HG02973 (cell line): ENCODE measurements around the gene ABCC10.
A peak's percentile ranks its signal among the peaks of the same experiment; 100 is the strongest.
"Not testable (repeated sequence)": the region's sequence is repeated elsewhere in the genome, so short reads cannot be mapped to it uniquely, and the experiment has no call there.

Experiments used
- ATAC-seq: cut with Tn5 transposase; IDR thresholded peaks from one replicate; pipeline ENCODE4 v1.9.1; 2021; ENCODE audit warnings: moderate library complexity; ENCODE audit not compliant: unreplicated experiment

ABCC10 gene, protein sequence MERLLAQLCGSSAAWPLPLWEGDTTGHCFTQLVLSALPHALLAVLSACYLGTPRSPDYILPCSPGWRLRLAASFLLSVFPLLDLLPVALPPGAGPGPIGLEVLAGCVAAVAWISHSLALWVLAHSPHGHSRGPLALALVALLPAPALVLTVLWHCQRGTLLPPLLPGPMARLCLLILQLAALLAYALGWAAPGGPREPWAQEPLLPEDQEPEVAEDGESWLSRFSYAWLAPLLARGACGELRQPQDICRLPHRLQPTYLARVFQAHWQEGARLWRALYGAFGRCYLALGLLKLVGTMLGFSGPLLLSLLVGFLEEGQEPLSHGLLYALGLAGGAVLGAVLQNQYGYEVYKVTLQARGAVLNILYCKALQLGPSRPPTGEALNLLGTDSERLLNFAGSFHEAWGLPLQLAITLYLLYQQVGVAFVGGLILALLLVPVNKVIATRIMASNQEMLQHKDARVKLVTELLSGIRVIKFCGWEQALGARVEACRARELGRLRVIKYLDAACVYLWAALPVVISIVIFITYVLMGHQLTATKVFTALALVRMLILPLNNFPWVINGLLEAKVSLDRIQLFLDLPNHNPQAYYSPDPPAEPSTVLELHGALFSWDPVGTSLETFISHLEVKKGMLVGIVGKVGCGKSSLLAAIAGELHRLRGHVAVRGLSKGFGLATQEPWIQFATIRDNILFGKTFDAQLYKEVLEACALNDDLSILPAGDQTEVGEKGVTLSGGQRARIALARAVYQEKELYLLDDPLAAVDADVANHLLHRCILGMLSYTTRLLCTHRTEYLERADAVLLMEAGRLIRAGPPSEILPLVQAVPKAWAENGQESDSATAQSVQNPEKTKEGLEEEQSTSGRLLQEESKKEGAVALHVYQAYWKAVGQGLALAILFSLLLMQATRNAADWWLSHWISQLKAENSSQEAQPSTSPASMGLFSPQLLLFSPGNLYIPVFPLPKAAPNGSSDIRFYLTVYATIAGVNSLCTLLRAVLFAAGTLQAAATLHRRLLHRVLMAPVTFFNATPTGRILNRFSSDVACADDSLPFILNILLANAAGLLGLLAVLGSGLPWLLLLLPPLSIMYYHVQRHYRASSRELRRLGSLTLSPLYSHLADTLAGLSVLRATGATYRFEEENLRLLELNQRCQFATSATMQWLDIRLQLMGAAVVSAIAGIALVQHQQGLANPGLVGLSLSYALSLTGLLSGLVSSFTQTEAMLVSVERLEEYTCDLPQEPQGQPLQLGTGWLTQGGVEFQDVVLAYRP (N-terminal part only)

DNA sequence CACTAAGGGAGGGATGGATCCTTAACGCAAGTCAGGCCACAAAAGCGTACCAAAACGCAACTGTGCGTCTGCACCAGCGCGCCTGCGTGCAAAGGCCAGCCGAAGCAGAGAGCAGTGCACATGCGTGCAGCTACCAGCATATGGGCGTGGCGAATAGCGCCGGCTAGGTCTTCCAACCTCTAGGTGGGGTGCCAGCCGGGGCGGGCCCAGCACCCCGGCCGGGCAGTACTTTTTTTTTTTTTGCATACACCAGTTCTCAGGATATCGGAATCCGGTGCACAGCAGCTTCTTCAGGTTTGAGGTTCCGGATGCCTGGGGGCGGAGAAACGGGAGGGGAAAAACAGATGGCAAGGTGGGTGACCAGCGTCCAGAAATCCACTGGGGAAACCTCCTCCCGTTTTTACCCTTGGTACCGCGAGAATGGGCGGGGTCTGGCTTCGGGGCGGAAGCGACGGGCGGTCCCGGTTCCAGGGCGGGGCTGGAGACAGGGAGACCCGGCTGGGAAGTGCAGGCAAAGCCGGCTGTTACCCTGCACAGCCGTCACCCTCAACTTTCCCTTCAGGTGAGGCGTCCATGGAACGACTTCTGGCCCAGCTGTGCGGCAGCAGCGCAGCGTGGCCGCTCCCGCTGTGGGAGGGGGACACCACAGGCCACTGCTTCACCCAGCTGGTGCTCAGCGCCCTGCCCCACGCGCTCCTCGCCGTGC, at the start of gene ABCC10:
Gene ABCC10, plus strand, starts transcription at position 136 of the 706 bp plus-strand sequence. Its CDS starts 438 bp downstream, at position 574.
- ATAC-seq: peak; percentile 89

DNA sequence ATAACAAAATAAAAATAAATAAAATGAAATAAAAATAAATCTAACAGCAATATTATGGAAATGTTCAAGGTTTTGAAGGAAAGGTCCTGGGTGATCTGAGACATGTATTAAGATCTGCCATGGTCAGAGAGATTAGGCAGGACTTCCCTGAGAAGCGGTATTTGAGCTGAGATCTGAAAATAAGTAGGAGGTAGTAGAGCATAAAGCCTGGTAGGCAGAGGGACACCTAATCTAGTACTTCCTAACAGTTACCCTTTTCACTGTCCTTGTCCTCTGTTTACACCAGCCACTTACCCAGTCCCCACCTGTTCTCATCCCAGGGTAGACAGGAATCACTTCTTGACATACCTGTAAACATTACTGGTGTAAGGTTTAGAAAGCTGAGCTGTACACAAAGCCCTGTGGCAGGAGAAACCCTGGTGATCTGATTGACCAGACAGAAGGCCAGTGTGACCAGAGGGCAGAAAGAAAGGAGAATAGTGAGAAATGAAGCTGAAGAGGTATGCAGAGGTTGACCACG, 49.6 kb upstream of the ABCC10 start:
- ATAC-seq: no peak

DNA sequence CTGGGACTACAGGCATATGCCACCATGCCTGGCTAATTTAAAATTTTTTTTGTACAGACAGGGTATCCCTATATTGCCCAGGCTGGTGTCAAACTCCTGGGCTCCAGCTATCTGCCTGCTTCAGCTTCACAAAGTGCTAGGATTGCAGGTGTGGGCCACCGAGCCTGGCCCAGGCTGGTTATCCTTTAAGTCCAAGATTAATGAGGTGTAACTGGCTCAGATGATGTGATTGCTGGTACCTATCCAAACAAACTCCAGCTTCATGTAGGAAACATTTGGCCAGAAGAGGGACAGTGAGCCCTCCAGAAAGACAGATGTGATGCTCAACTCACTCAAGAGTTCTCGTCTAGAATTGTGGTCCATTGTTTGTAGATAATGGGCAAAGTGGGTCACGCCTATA, 48.7 kb upstream of the ABCC10 start:
- ATAC-seq: no peak

DNA sequence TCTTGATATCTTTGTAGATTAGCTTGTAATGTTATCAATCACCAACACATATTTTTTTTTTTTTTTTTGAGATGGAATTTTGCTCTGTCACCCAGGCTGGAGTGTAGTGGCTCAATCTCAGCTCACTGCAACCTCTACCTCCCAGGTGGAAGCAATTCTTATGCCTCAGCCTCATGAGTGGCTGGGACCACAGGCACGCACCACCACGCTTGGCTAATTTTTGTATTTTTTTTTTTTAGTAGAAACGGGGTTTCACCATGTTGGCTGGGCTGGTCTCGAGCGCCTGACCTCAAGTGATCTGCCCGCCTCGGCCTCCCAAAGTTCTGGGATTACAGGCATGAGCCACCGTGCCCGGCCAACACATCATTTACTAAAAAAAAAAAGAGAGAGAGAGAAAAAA, 46.5 kb upstream of the ABCC10 start:
- not testable (repeated sequence) for ATAC-seq

DNA sequence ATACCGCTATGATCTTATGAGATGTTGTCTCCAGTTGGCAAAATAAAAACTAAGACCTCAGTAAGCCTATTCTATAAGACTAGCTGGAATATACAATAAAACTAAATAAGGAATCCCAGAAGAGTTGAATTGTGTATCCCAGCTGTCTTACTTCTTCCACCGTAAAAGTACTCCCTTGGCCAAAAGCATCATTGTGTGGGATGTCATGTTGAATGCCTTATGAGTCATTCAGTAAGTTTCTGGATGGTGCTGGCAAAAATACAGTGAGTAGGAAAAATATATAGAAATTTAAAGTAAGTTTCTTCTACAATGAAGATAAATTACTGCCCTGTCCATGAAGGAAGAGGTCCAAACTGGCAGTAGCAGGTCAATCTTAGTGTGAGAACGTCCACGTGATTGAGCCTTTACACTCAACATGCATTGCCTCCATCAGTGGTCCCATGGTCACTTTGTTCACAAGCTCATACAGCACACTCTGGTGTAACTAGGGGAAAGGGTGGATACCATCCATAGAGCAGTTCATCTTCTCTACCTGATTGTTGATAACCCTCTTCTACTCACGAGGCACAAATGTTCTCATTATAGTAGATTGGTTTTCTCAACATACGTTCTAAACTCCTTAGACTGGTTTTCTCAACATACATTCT, 44.2 kb upstream of the ABCC10 start:
- no peak for ATAC-seq

DNA sequence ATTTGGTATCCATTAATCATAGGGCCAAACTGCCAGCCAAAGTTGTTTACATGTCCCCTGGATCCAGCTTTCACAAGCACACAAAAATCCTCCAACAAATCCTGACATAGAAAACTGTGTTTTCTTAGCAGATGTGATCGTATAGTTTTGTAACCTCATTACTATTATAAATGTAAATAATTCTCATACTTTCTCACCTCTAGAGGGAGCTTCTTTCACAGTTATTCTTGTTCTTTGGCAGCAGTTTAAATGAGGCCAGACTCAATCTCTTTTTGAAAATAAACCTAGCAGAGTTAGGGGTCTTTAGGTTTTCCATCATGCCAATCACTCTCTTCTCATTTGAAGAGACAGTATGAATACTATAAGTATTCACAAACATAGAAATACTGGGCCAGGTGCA, 40.8 kb upstream of the ABCC10 start:
- ATAC-seq: no peak

DNA sequence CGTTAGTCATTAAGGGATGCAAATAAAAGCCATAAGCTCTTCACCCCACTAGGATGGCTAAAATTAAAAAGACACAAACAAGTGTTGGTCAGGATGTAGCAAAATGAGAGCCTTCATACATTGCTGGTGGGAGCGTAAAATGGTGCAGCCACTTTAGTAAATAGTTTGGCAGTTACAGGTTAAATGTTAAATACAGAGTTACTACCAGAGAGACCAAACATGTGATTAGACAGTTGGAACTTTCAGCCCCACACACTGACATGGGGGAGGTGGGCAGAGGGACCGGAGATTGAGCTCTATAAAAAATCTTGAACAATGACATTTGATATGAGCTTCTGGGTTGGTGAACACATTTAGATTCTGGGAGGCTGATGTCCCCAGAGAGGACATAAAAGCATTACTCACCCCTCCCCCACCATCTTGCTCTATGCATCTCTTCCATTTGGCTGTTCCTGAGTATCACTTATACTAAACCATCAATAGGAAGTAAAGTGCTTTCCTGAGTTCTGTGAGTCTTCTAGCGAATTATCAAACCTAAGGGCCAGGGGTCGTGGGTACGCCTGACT, 37.5 kb upstream of the ABCC10 start:
- no peak for ATAC-seq

DNA sequence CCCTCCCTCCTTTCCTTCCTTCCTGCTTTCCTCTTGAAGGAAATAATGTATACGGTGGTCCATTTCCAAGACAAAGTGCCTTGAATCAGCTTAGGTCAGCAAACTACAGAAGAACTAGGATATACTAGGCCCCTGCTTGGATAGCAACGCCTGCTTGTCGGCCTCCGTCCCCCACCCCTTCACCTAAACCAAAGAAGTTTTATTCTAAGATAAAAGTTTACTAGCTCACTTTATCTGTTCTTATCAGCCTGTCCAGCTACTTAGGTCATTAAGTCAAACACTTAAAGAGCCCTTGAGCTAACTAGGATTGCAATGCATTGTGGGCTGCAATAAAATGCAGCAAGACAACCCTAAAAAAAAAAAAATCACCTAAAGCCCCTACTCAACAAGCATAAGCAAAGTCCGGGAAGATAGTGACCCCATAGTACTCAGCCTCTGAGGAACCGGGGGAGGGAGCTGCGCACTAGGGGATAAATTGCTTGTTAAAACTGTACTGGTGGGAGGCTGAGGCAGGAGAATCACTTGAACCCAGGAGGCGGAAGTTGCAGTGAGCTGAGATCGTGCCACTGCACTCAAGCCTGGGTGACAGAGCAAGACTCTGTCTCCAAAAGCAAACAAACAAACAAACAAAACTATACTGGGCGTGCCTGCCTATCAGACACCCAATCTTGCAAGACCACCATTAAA, 36.4 kb upstream of the ABCC10 start:
- ATAC-seq: not testable (repeated sequence)

DNA sequence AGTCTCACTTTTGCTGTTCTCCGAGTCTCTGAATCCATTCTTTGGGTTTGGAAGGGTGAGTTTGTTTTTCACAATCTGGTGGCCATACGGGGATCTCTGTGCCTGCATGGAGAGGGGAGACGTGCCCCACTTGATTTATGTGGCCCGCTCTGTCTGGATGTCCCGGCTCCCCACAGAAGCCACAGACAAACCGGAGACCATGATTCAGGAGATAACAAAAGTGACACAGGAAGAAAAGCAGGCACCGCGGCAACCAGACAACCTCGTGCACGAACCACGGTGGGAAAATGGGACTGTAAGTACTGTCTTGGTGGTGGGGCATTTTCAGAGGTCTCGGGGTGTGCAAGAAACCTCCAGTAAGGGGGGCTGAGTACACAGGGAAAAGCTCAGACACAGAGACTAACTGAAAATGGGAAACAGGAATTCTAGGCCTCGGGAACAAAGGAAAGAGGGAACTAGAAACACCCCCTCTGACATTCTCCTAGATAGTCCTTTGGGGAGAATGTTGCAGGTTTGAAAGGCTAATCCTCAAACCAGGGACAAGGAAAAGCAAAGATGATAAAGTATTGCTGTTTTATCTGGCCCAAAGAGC, 35.8 kb upstream of the ABCC10 start:
- ATAC-seq: no peak

DNA sequence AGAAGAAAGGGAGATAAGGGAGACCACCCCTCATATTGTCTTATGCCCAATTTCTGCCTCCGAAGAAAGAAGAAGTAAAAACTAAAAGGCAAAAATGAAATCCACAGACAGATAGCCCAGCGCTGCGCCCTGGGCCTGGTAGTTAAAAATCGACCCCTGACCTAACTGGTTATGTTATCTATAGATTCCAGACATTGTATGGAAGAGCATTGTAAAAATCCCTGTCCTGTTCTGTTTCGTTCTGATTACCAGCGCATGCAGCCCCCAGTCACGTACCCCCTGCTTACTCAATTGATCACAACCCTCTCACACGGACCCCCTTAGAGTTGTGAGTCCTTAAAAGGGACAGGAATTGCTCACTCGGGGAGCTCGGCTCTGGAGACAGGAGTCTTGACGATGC, 34.2 kb upstream of the ABCC10 start:
- not testable (repeated sequence) for ATAC-seq

DNA sequence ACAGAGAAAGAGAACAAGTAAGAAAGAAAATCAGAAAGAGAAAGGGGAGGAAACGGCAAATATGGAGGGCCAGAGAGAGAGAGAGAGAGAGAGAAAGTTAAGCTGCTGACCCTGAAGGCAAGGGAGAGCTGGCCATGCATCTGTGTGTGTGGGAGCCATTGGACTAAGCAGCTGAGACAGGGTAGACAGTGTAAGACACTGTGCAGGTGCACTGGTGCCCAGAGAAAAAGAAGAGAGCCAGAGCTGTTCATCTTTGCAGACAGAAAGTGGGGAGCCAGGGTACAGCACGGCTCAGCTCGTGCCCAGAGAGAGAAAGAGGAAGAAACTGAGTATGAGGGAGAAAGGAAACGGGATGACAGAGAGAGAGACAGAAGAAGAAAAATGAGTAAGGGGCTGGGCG, 33.7 kb upstream of the ABCC10 start:
- no peak for ATAC-seq

DNA sequence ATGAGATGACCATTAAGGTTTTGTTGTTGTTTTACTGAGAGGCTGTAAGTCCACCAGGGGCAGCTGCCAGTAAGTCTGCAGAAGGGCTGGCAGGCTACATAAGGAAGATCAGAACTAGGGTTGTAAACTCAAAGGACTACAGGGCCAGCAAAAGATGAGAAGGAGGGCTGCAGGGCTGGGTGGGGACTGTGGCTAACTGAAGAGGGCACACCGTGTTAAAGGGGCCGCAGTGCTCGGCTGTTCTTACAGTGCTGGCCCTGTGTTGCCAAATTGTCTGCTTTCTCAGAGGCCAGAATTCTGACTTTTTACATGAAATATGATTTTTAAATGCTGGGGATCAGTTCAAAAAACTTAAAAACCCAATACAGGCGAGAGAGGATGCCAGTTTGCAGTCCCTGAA, 32.4 kb upstream of the ABCC10 start:
- no peak for ATAC-seq

DNA sequence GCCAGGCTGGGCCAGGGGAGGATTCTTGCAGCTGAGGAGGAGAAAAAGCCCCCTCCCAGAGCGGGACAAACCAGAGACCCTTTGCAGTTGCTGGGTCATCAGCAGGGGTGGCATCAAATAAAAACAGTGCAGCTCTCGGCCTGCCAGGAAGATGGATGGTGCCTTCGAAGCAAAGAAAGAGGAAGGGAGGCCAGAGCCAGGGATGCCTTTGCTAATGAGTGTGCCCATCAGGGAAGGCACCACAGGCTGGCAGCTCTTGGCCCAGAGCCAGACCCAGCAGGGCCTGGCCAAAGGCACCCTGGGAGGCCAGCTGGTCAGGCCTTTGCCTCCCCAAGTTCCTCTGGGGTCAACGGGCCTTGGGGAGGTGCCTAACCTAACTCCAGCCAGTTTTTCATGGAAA, 31.6 kb upstream of the ABCC10 start:
- ATAC-seq: no peak

DNA sequence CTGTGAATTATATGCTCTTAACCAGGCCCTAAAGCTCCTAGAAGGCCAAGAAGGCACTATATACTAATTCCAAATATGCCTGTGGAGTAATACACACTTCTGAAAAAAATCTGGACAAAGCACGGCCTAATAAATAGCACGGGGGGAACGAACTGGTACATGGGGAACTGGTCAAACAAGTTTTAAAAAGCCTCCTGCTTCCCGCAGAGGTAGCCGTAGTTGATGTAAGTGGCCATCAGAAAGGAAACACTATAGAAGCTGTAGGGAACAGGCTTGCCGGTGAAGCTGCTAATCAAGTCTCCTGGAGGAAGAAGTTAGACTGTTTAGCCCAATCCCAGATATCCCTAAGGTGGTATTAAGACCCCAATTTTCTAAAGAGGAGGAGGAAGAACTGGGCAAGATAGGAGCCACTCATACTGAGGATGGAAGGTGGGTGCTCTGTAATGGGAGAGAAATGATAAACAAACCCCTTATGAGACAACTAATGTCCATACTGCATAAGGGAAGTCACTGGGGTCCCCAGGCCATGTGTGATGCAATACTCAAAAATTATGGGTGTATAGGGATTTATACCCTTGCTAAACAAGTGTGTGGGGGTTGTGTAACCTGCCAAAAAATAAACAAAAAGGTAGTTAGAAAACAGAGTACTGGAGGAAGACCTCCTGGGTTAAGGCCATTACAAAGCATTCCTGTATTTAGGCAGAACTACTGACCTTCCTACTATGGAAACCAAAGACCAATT, 30.8 kb upstream of the ABCC10 start:
- ATAC-seq: no peak

DNA sequence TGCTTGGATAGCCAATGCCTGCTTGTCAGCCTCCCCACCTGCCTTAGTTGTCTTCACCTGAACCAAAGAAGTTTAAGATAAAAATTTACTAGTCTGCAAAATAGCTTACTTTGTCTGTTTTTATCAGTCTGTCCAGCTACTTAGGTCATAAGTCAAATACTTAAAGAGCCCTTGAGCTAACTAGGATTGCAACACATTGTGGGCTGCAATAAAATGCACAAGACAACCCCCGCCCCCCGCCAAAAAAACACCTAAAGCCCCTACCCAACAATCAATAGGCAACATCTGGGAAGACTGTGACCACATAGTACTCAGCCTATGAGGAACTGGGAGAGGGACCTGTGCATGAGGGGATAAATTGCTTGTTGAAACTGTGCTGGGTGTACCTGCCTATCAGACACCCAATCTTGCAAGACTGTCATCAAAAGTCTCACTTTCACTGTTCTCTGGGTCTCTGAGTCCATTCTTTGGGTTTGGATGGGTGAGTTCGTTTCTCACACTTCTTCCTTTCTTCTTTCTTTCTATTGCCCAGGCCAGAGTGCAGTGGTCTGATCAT, 27.3 kb upstream of the ABCC10 start:
- ATAC-seq: no peak

DNA sequence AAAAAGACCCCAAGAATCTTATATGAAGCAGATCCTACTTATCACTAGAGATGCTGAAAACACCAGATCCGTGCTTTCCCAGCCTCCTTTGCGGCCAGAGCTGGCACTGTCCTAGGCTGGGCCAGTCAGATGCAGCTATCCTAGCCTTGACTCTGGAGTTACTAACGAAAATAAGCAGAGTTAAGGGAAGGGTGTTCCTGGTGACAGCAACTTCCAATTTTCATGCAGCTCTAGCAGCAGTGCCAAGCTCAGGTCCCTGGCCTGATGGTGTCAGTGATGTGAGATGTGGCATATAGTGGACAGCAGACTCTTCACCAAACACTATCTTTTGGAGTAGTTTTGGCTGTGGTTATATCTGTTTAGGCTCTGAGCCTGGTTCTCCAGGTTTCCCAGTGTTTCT, 25.6 kb upstream of the ABCC10 start:
- ATAC-seq: no peak

DNA sequence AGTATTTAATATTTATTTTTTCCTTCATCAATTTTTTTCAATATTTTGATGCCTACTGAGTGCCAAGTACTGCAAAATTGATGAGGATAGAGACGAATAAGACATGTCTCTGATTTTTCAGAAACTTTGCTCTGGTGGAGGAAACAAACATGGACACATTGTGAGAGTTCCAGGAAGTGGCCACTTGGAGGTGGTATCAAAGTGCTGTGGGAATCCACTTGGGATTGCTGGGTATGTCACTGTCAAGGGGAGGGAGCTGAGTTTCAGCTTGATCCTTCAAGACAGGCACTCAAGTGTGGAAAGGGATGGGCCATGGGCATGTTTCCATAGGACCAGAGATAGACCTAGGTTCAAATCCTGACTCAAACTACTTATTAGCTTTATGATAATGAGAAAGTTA, 24.5 kb upstream of the ABCC10 start:
- no peak for ATAC-seq

DNA sequence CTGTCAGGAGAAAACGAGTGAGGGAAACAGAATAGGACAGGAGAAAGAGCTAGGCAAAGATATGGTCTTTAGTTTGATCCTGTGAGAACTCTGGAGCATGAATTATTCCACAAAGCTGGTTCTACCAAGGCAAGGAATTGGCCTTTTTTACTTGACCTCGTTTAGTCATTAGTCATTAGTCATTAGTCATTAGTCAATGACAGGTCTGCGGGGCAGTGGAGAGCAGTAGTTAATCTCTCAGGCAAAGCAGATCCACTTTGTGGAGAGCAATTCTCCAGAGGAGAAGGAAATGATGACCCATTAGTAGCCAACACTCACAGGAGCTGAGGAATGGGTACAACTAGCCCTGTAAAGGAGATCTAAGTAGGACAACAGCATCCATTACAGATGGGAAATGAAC, 22.0 kb upstream of the ABCC10 start:
- no peak for ATAC-seq
